Measurements from ENCODE around the gene LYRM2. TPM values are rescaled to one million over a fixed set of nuclear protein-coding genes. Genes with fewer than 3 reads are reported as not detected.

LYRM2 gene
- total and polyA plus RNA-seq, 2 of the 8 experiments (the other 6 are each of a cell fraction or from before 2014, with no cell fraction given), result 7.3 to 25.7 TPM

GRCh38 chr6:89610149-89610642 is 28.4 kb downstream of the LYRM2 start:
- Histone ChIP-seq H4K8ac (ENCODE audit: extremely low read depth, insufficient read depth, low read length) (no peak overlapping the region), H2AK5ac (ENCODE audit: low read depth, low read length) (no peak overlapping the region), H3K4me3 (ENCODE audit: extremely low read depth in 1 of 4, insufficient read depth in 2 of 4, low read depth in 3 of 4, low read length in 4 of 4) (no peak overlapping the region), H3K18ac (ENCODE audit: extremely low read depth, low read length) (no peak overlapping the region), H2BK15ac (ENCODE audit: low read length) (no peak overlapping the region), H3K9me3 (ENCODE audit: insufficient read depth in 2 of 2, low read depth in 1 of 2, low read length in 1 of 2) (no peaks in the 10 kb centered on the region), H3K23me2 (ENCODE audit: low read depth, low read length) (no peaks in the 10 kb centered on the region), H3K9ac (replicated peaks in 1 of 4; ENCODE audit: extremely low read depth in 1 of 4, low read depth in 3 of 4, low read length in 3 of 4) (no peak overlapping the region), H3K79me1 (ENCODE audit: low read depth, low read length) (no peaks in the 10 kb centered on the region; the same call in 1 of the 2 replicates), H3K23ac (ENCODE audit: insufficient read length) (no peak overlapping the region), H2BK20ac (ENCODE audit: low read length) (no peak overlapping the region), H3K56ac (replicated peaks; ENCODE audit: insufficient read length, low read depth, low read length) (no peak overlapping the region), H3K36me3 (ENCODE audit: control insufficient read depth in 2 of 4, insufficient read depth in 4 of 4, low read length in 3 of 4) (no peaks in the 10 kb centered on the region), H3K79me2 (ENCODE audit: control insufficient read depth in 1 of 2, insufficient read depth in 2 of 2, low read length in 2 of 2) (no peaks in the 10 kb centered on the region), H3K4ac (replicated peaks; ENCODE audit: insufficient read length, low read depth, low read length) (no peak overlapping the region), H4K20me1 (replicated peaks in 1 of 2; ENCODE audit: control insufficient read depth in 1 of 2, insufficient read depth in 2 of 2, low read length in 2 of 2) (no peaks in the 10 kb centered on the region), H2BK5ac (ENCODE audit: low read depth, low read length) (no peak overlapping the region), H3K27ac (ENCODE audit: low read depth, low read length) (no peak overlapping the region), H3K27me3 (replicated peaks in 1 of 4; ENCODE audit: control insufficient read depth in 3 of 4, extremely low read depth in 1 of 4, insufficient read depth in 3 of 4, low read length in 3 of 4) (no peaks in the 10 kb centered on the region), H4K91ac (replicated peaks; ENCODE audit: insufficient read length, low read length) (no peak overlapping the region), H2BK120ac (replicated peaks; ENCODE audit: low read depth, low read length) (no peak overlapping the region), H3K4me2 (ENCODE audit: insufficient read depth in 1 of 2, low read depth in 2 of 2, low read length in 2 of 2) (no peak overlapping the region), H4K5ac (ENCODE audit: insufficient read length, low read depth, low read length) (no peak overlapping the region), H2AFZ (ENCODE audit: low read length) (no peak overlapping the region), H2BK12ac (ENCODE audit: low read depth, low read length) (no peak overlapping the region), H3K14ac (ENCODE audit: insufficient read length) (no peak overlapping the region), H3K4me1 (replicated peaks in 1 of 4; ENCODE audit: control insufficient read depth in 3 of 4, insufficient read depth in 4 of 4, low read length in 3 of 4) (no peaks in the 10 kb centered on the region)
- ChIA-PET CTCF (ENCODE audit: partially characterized antibody) (interaction anchor here (0.6 to 11.0 kb wide), 42 partner anchors 9 to 305 kb away, joined by 3 to 183 read pairs (median 5); partner anchors contain the start of gene ANKRD6), POLR2A (ENCODE audit: partially characterized antibody) (no interaction called here)
- FAIRE-seq (peak; percentile 88), DNase-seq (ENCODE audit: low read depth in 1 of 2, low spot score in 2 of 2) (peak in 1 of 2 experiments; percentile 90)
- 48% methylated on average over 11 of the region's 11 CpGs; no CpG with 5 or more reads in 1 of the 2 experiments for WGBS, 2 experiments (ENCODE audit: extremely low coverage in 1 of 2, insufficient coverage in 1 of 2, insufficient read length in 1 of 2, insufficient replicate concordance in 2 of 2, low coverage in 1 of 2, low lambda C conversion rate in 2 of 2, missing lambda C conversion rate in 1 of 2)
